ENCODE data around the gene BTC.

BTC gene

GRCh38 chr4:74752798-74753197, 41.5 kb downstream of the BTC start:
- DNase-seq (ENCODE audit: low read depth in 2 of 2) = no peak
- no peak for TF ChIP-seq CTCF (IDR thresholded peaks at IDR 0.05; ENCODE audit: low read depth, low read length)
- no peak overlapping the region for H3K4me3 ChIP-seq (replicated peaks in 1 of 2; ENCODE audit: low read depth in 2 of 2, low read length in 2 of 2)

- DNase-seq (ENCODE audit: low read depth in 2 of 2) = no peak
- TF ChIP-seq CTCF (IDR thresholded peaks at IDR 0.05; ENCODE audit: low read depth, low read length) = no peak
- H3K4me3 ChIP-seq (replicated peaks in 1 of 2; ENCODE audit: low read depth in 2 of 2, low read length in 2 of 2) = no peak overlapping the region
These were observed 42.5 kb downstream of the BTC start for GRCh38 chr4:74751856-74752255.

- DNase-seq (ENCODE audit: low read depth in 2 of 2) = no peak
- no peak overlapping the region for H3K4me3 ChIP-seq (replicated peaks in 1 of 2; ENCODE audit: low read depth in 2 of 2, low read length in 2 of 2)
- TF ChIP-seq CTCF (IDR thresholded peaks at IDR 0.05; ENCODE audit: low read depth, low read length) = no peak
These were observed 43.1 kb downstream of the BTC start for GRCh38 chr4:74751247-74751646.

GRCh38 chr4:74742185-74742584, 52.1 kb downstream of the BTC start:
- H3K4me3 ChIP-seq (replicated peaks in 1 of 2; ENCODE audit: low read depth in 2 of 2, low read length in 2 of 2) = no peak overlapping the region
- TF ChIP-seq CTCF (IDR thresholded peaks at IDR 0.05; ENCODE audit: low read depth, low read length) = no peak
- no peak for DNase-seq (ENCODE audit: low read depth in 2 of 2)

GRCh38 chr4:74738464-74739143, 55.7 kb downstream of the BTC start:
- TF ChIP-seq CTCF (IDR thresholded peaks at IDR 0.05; ENCODE audit: low read depth, low read length) = no peak
- no peak overlapping the region for H3K4me3 ChIP-seq (replicated peaks in 1 of 2; ENCODE audit: low read depth in 2 of 2, low read length in 2 of 2)

GRCh38 chr4:74734995-74735394, 59.3 kb downstream of the BTC start:
- H3K4me3 ChIP-seq (replicated peaks in 1 of 2; ENCODE audit: low read depth in 2 of 2, low read length in 2 of 2) = no peak overlapping the region
- DNase-seq (ENCODE audit: low read depth in 2 of 2) = no peak
- no peak for TF ChIP-seq CTCF (IDR thresholded peaks at IDR 0.05; ENCODE audit: low read depth, low read length)

More at GRCh38 chr4:74738464-74739143, 55.7 kb downstream of the BTC start:
- DNase-seq (ENCODE audit: low read depth in 2 of 2) = peak; percentile 19 to 38

GRCh38 chr4:74733756-74734155, 60.6 kb downstream of the BTC start:
- no peak for TF ChIP-seq CTCF (IDR thresholded peaks at IDR 0.05; ENCODE audit: low read depth, low read length)
- DNase-seq (ENCODE audit: low read depth in 2 of 2) = no peak
- no peak overlapping the region for H3K4me3 ChIP-seq (replicated peaks in 1 of 2; ENCODE audit: low read depth in 2 of 2, low read length in 2 of 2)

Measured in cardiac fibroblast (primary cell).